K562 (cell line): Measurements from ENCODE around the gene MACROD2. TPM values are rescaled to one million over a fixed set of nuclear protein-coding genes. Genes with fewer than 3 reads are reported as not detected.

Experiments
- ATAC-seq: fragments of 200-7000 bp; cut with Tn5 transposase; 3 replicates; pipeline ENCODE4 v1.9.1; 2020; ENCODE audit warnings: moderate library complexity
- BruUV-seq: library from RNA; stranded (reverse); fragments of 400-500 nt; replicated peaks from 2 replicates; lab custom pipeline; 2021; lab: Mats Ljungman, UMichigan
- CTCF ChIA-PET: fragments of 300-600 bp; formaldehyde crosslinking; extraction: SDS; loops from one replicate; lab custom pipeline; 2021; ENCODE audit warnings: low intra/inter-chr PET ratio; lab: Yijun Ruan, JAX
- POLR2A ChIA-PET: fragments of 300-600, 350-650 bp; sonication (Branson Sonifier 250); formaldehyde crosslinking; extraction: SDS; loops from one replicate; lab custom pipeline; 2021; ENCODE audit warnings: antibody characterized with exemption, inconsistent platforms; lab: Yijun Ruan, JAX
- DNase-seq, 4 experiments: peaks; one replicate each; pipeline versions ENCODE4 v3.0.0 to v3.0.0-alpha.2; 2011 to 2018; ENCODE audit warnings: low spot score in 3 of 4, mixed read lengths in 3 of 4; ENCODE audit errors: extremely low read depth in 1 of 4
- FAIRE-seq: peaks from 2 replicates; lab custom pipeline; 2011; peaks lifted over from hg19 to GRCh38; lab: Jason Lieb, UNC
- H2AFZ ChIP-seq: 2 replicates; pipeline ENCODE4 v1.6.0; 2011; ENCODE audit warnings: low read depth, low read length, control low read depth, inconsistent platforms
- H3K27ac ChIP-seq: fragments of 200-600 bp; 3 replicates; pipeline ENCODE4 v1.8.0; 2011; ENCODE audit warnings: low read depth, mild to moderate bottlenecking, control low read depth, inconsistent platforms, low read length, moderate library complexity, mixed read lengths; ENCODE audit errors: extremely low read depth
- H3K27me3 ChIP-seq, 2 experiments: fragments of 300-600 bp in 1 of 2; 2 replicates in 1 of 2; 3 replicates in 1 of 2; pipeline versions ENCODE4 v1.6.0 to v1.8.0; 2011; ENCODE audit warnings: inconsistent platforms in 2 of 2, low read length in 2 of 2, mild to moderate bottlenecking in 1 of 2, mixed read lengths in 1 of 2, moderate library complexity in 1 of 2; ENCODE audit not compliant: control insufficient read depth in 2 of 2, insufficient read depth in 2 of 2
- H3K36me3 ChIP-seq: fragments of 300-600 bp; 3 replicates; pipeline ENCODE4 v1.8.0; 2011; ENCODE audit warnings: mild to moderate bottlenecking, low read length, inconsistent platforms; ENCODE audit not compliant: control insufficient read depth, insufficient read depth
- H3K4me1 ChIP-seq, 2 experiments: fragments of 200-600 bp in 1 of 2; replicated peaks in 1 of 2; 2 replicates in 1 of 2; 3 replicates in 1 of 2; pipeline versions ENCODE4 v1.5.1 to v1.8.0; 2011; ENCODE audit warnings: inconsistent platforms in 2 of 2, low read length in 2 of 2, mild to moderate bottlenecking in 1 of 2, mixed read lengths in 1 of 2, moderate library complexity in 1 of 2; ENCODE audit not compliant: control insufficient read depth in 2 of 2, insufficient read depth in 2 of 2
- H3K4me2 ChIP-seq: 2 replicates; pipeline ENCODE4 v1.6.1; 2011; ENCODE audit warnings: low read length, control low read depth, inconsistent platforms, mixed read lengths; ENCODE audit not compliant: insufficient read depth
- H3K4me3 ChIP-seq: fragments of 200-600 bp; sonication (generic), shearing (Covaris generic); 2 replicates; pipeline ENCODE4 v1.5.1; 2016; ENCODE audit warnings: control low read depth, inconsistent platforms
- H3K79me2 ChIP-seq: fragments of 200-600 bp; 3 replicates; pipeline ENCODE4 v1.8.0; 2011; ENCODE audit warnings: low read length, inconsistent platforms; ENCODE audit not compliant: control insufficient read depth, insufficient read depth
- H3K9ac ChIP-seq, 2 experiments: 2 replicates each; pipeline versions ENCODE4 v1.6.0 to v1.6.1; 2011; ENCODE audit warnings: low read depth in 2 of 2, low read length in 2 of 2, control low read depth in 1 of 2, inconsistent platforms in 1 of 2, mild to moderate bottlenecking in 1 of 2, mixed read lengths in 1 of 2; ENCODE audit not compliant: insufficient read depth in 1 of 2
- H3K9me1 ChIP-seq: one replicate; pipeline ENCODE4 v1.6.0; 2011; ENCODE audit warnings: inconsistent platforms, mild to moderate bottlenecking, low read length, moderate library complexity; ENCODE audit not compliant: control insufficient read depth, insufficient read depth
- H3K9me3 ChIP-seq: replicated peaks from 2 replicates; pipeline ENCODE4 v1.5.1; 2011; ENCODE audit warnings: low read depth, low read length, inconsistent platforms; ENCODE audit not compliant: control insufficient read depth, insufficient read depth
- H4K20me1 ChIP-seq: replicated peaks from 2 replicates; pipeline ENCODE4 v1.6.1; 2011; ENCODE audit warnings: low read length, inconsistent platforms, mixed read lengths; ENCODE audit not compliant: control insufficient read depth, insufficient read depth
- CCAR2 ChIP-seq: fragments of 200-400 bp; formaldehyde crosslinking; IDR thresholded peaks from 2 replicates; pipeline ENCODE4 v1.6.1; 2017; ENCODE audit warnings: mild to moderate bottlenecking, low read depth, low read length
- DLX4 ChIP-seq: fragments of 250-450 bp; sonication (Bioruptor Pico); IDR thresholded peaks from 2 replicates; pipeline ENCODE4 v1.6.1; 2021; ENCODE audit warnings: mild to moderate bottlenecking
- JUND ChIP-seq, 2 experiments: IDR thresholded peaks; 2 replicates in 1 of 2; 3 replicates in 1 of 2; pipeline ENCODE4 v1.6.1; 2011; ENCODE audit warnings: borderline replicate concordance in 2 of 2, low read depth in 2 of 2, low read length in 2 of 2, improper control_type of control experiment in 1 of 2, missing biosample characterization in 1 of 2, missing genetic modification characterization in 1 of 2, missing genetic modification reagents in 1 of 2
- MBD2 ChIP-seq: sonication (generic); IDR thresholded peaks from 2 replicates; pipeline ENCODE4 v1.6.1; 2016; ENCODE audit warnings: low read depth, borderline replicate concordance
- WGBS: fragments of 100-300 bp; shearing (Covaris generic); methylation state at CpG from one replicate; pipeline ENCODE4 v1.1.6; 2016; ENCODE audit warnings: low coverage, mixed read lengths; ENCODE audit not compliant: insufficient coverage; ENCODE audit errors: missing lambda C conversion rate; 5-methylcytosine and 5-hydroxymethylcytosine counted together
- in situ Hi-C: fragments of 300-500 bp; cut with MboI; formaldehyde crosslinking; loops from 4 replicates; pipeline ENCODE4 v1.15.0; 2018; ENCODE audit warnings: inconsistent platforms, mixed read lengths
- intact Hi-C: fragments of 100-400 bp; cut with micrococcal nuclease; formaldehyde crosslinking; loops from 2 replicates; pipeline ENCODE4 v1.14.2; 2022
- polyA plus RNA-seq, 8 experiments: library from polyadenylated mRNA; depleted of rRNA in 4 of 8; stranded (reverse) in 5 of 8; unstranded in 3 of 8; fragments of >200 nt; fragmentation: Nextera tagmentation in 2 of 8; fragmentation: Illumina TruSeq in 1 of 8; extraction: Ambion mirVana in 2 of 8; extraction: Trizol in 1 of 8; gene quantifications; 2 replicates each; pipeline versions ENCODE4 v1.2.1 to v1.2.3, GENCODE V29; 2011 to 2014; ENCODE audit warnings: inconsistent platforms in 1 of 8, missing spikeins in 1 of 8
- total RNA-seq, 7 experiments: library from RNA; depleted of rRNA in 6 of 7; stranded (reverse); fragments of >200 nt in 6 of 7; fragmentation: Illumina TruSeq in 2 of 7; extraction: Trizol in 2 of 7; gene quantifications; 2 replicates each; pipeline versions ENCODE4 v1.2.1 to v1.2.3, GENCODE V29; 2011 to 2021; ENCODE audit warnings: low replicate concordance in 1 of 7

The MACROD2 gene
- total and polyA plus RNA-seq, 9 of the 15 experiments (the other 6 are each of a cell fraction or from before 2014, with no cell fraction given), result not detected

DNA sequence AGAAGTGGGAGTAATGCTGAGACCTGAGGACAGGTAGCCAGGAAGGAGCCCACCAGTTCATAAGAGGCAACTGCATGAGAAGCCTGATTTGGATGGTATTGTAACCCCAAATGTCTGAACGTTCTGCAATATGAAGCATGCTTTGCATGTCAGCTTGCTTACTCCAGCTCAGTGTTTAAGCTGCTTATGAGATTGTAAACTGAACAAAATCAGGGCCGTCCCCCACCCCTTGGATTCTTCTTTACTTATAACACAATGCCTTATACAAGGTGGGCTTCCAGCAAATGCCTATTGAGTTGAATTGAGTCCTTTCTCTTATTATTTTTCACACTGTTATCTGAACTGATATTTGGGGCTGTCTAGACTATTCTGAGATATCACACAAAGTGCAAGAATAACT lies 1816.6 kb downstream of the MACROD2 start:
- Histone ChIP-seq H3K9me3 (no peaks in the 10 kb centered on the region), H3K36me3 (no peaks in the 10 kb centered on the region), H3K79me2 (no peaks in the 10 kb centered on the region), H3K9me1 (no peaks in the 10 kb centered on the region), H3K27me3 (no peaks in the 10 kb centered on the region), H2AFZ (no peak overlapping the region), H3K4me2 (no peak overlapping the region), H3K4me3 (no peak overlapping the region), H3K27ac (no peak overlapping the region), H3K9ac (no peak overlapping the region), H3K4me1 (no peaks in the 10 kb centered on the region), H4K20me1 (no peaks in the 10 kb centered on the region)
- TF ChIP-seq MBD2, result no peak
- TF ChIP-seq DLX4 (CRISPR knock-in tag), result no peak
- POLR2A ChIA-PET, result no interaction called here
- no peak for DNase-seq
- no peak for FAIRE-seq
- ATAC-seq, result no peak
- WGBS, result 0% methylated on average over 2 of the region's 2 CpGs
- CTCF ChIA-PET, result no interaction called here
- intact Hi-C loops (no loop called here), in situ Hi-C loops (no loop called here)
- no TSS peak for BruUV-seq

GRCh38 chr20:15812696-15813095 lies 1817.4 kb downstream of the MACROD2 start:
- no peak overlapping the region for H3K4me2 ChIP-seq
- no peak overlapping the region for H3K4me3 ChIP-seq
- no peak overlapping the region for H2AFZ ChIP-seq
- ATAC-seq (no peak), FAIRE-seq (no peak), DNase-seq (no peak)
- WGBS, result 0% methylated on average over 1 of the region's 1 CpG
- no TSS peak for BruUV-seq
- H3K27ac ChIP-seq, result no peak overlapping the region
- POLR2A ChIA-PET, result no interaction called here
- no peaks in the 10 kb centered on the region for H3K79me2 ChIP-seq
- H3K4me1 ChIP-seq, result no peaks in the 10 kb centered on the region
- in situ Hi-C loops (no loop called here), intact Hi-C loops (no loop called here)
- H3K36me3 ChIP-seq, result no peaks in the 10 kb centered on the region
- H3K27me3 ChIP-seq, result no peaks in the 10 kb centered on the region
- H3K9ac ChIP-seq, result no peak overlapping the region
- TF ChIP-seq JUND (IDR thresholded peaks at IDR 0.05; ENCODE audit: borderline replicate concordance, low read depth, low read length) (no peak), JUND (tag; IDR thresholded peaks at IDR 0.05; ENCODE audit: borderline replicate concordance, low read depth, low read length) (no peak), CCAR2 (no peak)
- H3K9me1 ChIP-seq, result no peaks in the 10 kb centered on the region
- H4K20me1 ChIP-seq, result no peaks in the 10 kb centered on the region
- no peaks in the 10 kb centered on the region for H3K9me3 ChIP-seq
- CTCF ChIA-PET, result no interaction called here
